ENCODE data around the gene PJA1.

PJA1 gene

GRCh38 chrX:69195810-69196209 is 30.6 kb upstream of the PJA1 start:
- H3K27ac ChIP-seq (ENCODE audit: low read length) = no peak overlapping the region
- H4K20me1 ChIP-seq (ENCODE audit: insufficient read depth, low read length) = no peaks in the 10 kb centered on the region
- H3K9me3 ChIP-seq (ENCODE audit: insufficient read depth, low read length) = no peaks in the 10 kb centered on the region
- H3K79me2 ChIP-seq (ENCODE audit: low read length) = no peaks in the 10 kb centered on the region
- no peak overlapping the region for H2AFZ ChIP-seq (ENCODE audit: low read depth, low read length)
- no peaks in the 10 kb centered on the region for H3K36me3 ChIP-seq (replicated peaks; ENCODE audit: low read depth, low read length)
- H3K4me3 ChIP-seq (ENCODE audit: low read length) = no peak overlapping the region
- TF ChIP-seq CTCF (IDR thresholded peaks at IDR 0.05; ENCODE audit: low read depth, low read length) = no peak
- no peak for TF ChIP-seq EZH2phosphoT487 (IDR thresholded peaks at IDR 0.05; ENCODE audit: low read depth)
- H3K9ac ChIP-seq (ENCODE audit: low read length) = no peak overlapping the region
- no peaks in the 10 kb centered on the region for H3K4me1 ChIP-seq (ENCODE audit: low read length)
- H3K4me2 ChIP-seq (ENCODE audit: low read length) = no peak overlapping the region
- H3K27me3 ChIP-seq (ENCODE audit: low read depth, low read length) = no peaks in the 10 kb centered on the region

GRCh38 chrX:69195192-69195591 is 29.9 kb upstream of the PJA1 start:
- no peaks in the 10 kb centered on the region for H4K20me1 ChIP-seq (ENCODE audit: insufficient read depth, low read length)
- H3K4me2 ChIP-seq (ENCODE audit: low read length) = no peak overlapping the region
- H3K9ac ChIP-seq (ENCODE audit: low read length) = no peak overlapping the region
- H3K9me3 ChIP-seq (ENCODE audit: insufficient read depth, low read length) = no peaks in the 10 kb centered on the region
- no peak overlapping the region for H3K27ac ChIP-seq (ENCODE audit: low read length)
- H3K27me3 ChIP-seq (ENCODE audit: low read depth, low read length) = no peaks in the 10 kb centered on the region
- H3K4me3 ChIP-seq (ENCODE audit: low read length) = no peak overlapping the region
- no peak for TF ChIP-seq EZH2phosphoT487 (IDR thresholded peaks at IDR 0.05; ENCODE audit: low read depth)
- no peak for TF ChIP-seq CTCF (IDR thresholded peaks at IDR 0.05; ENCODE audit: low read depth, low read length)
- H3K36me3 ChIP-seq (replicated peaks; ENCODE audit: low read depth, low read length) = no peaks in the 10 kb centered on the region
- H2AFZ ChIP-seq (ENCODE audit: low read depth, low read length) = no peak overlapping the region
- no peaks in the 10 kb centered on the region for H3K4me1 ChIP-seq (ENCODE audit: low read length)
- H3K79me2 ChIP-seq (ENCODE audit: low read length) = no peaks in the 10 kb centered on the region

GRCh38 chrX:69192603-69193002 is 27.4 kb upstream of the PJA1 start:
- TF ChIP-seq CTCF (IDR thresholded peaks at IDR 0.05; ENCODE audit: low read depth, low read length) = no peak
- TF ChIP-seq EZH2phosphoT487 (IDR thresholded peaks at IDR 0.05; ENCODE audit: low read depth) = no peak

GRCh38 chrX:69189576-69190371 is 24.5 kb upstream of the PJA1 start:
- Histone ChIP-seq H3K27me3 (ENCODE audit: low read depth, low read length) (no peaks in the 10 kb centered on the region), H2AFZ (ENCODE audit: low read depth, low read length) (no peak overlapping the region), H3K4me1 (ENCODE audit: low read length) (no peaks in the 10 kb centered on the region), H3K4me2 (ENCODE audit: low read length) (no peak overlapping the region), H3K9me3 (ENCODE audit: insufficient read depth, low read length) (no peaks in the 10 kb centered on the region), H4K20me1 (ENCODE audit: insufficient read depth, low read length) (no peaks in the 10 kb centered on the region), H3K4me3 (ENCODE audit: low read length) (no peak overlapping the region), H3K36me3 (replicated peaks; ENCODE audit: low read depth, low read length) (no peaks in the 10 kb centered on the region), H3K79me2 (ENCODE audit: low read length) (no peaks in the 10 kb centered on the region), H3K9ac (ENCODE audit: low read length) (no peak overlapping the region), H3K27ac (ENCODE audit: low read length) (no peak overlapping the region)
- TF ChIP-seq EZH2phosphoT487 (IDR thresholded peaks at IDR 0.05; ENCODE audit: low read depth) = no peak
- no peak for TF ChIP-seq CTCF (IDR thresholded peaks at IDR 0.05; ENCODE audit: low read depth, low read length)

More at GRCh38 chrX:69192603-69193002, 27.4 kb upstream of the PJA1 start:
- Histone ChIP-seq H3K36me3 (replicated peaks; ENCODE audit: low read depth, low read length) (no peaks in the 10 kb centered on the region), H3K9me3 (ENCODE audit: insufficient read depth, low read length) (no peaks in the 10 kb centered on the region), H3K79me2 (ENCODE audit: low read length) (no peaks in the 10 kb centered on the region), H3K4me2 (ENCODE audit: low read length) (no peak overlapping the region), H3K4me1 (ENCODE audit: low read length) (no peaks in the 10 kb centered on the region), H3K27ac (ENCODE audit: low read length) (no peak overlapping the region), H2AFZ (ENCODE audit: low read depth, low read length) (no peak overlapping the region), H3K9ac (ENCODE audit: low read length) (no peak overlapping the region), H3K4me3 (ENCODE audit: low read length) (no peak overlapping the region), H3K27me3 (ENCODE audit: low read depth, low read length) (no peaks in the 10 kb centered on the region), H4K20me1 (ENCODE audit: insufficient read depth, low read length) (no peaks in the 10 kb centered on the region)
